ENCODE data around the gene SCARB1.

Gene SCARB1

GRCh38 chr12:124755801-124756148 is 107.9 kb downstream of the SCARB1 start:
- no peak for DNase-seq

- no peak for DNase-seq
Measured at GRCh38 chr12:124754949-124755800, 108.5 kb downstream of the SCARB1 start.

- no peak for DNase-seq
Measured at GRCh38 chr12:124754491-124754890, 109.2 kb downstream of the SCARB1 start.

GRCh38 chr12:124753993-124754392 is 109.7 kb downstream of the SCARB1 start:
- DNase-seq = no peak

GRCh38 chr12:124753228-124753591 is 110.5 kb downstream of the SCARB1 start:
- DNase-seq = no peak

GRCh38 chr12:124752437-124753227 is 111.0 kb downstream of the SCARB1 start:
- no peak for DNase-seq

GRCh38 chr12:124751654-124752355 is 111.9 kb downstream of the SCARB1 start:
- DNase-seq = no peak

- DNase-seq = no peak
Measured at GRCh38 chr12:124750787-124751471, 112.7 kb downstream of the SCARB1 start.

- DNase-seq = no peak
Measured at GRCh38 chr12:124750149-124750656, 113.5 kb downstream of the SCARB1 start.

GRCh38 chr12:124749725-124750124 is 113.9 kb downstream of the SCARB1 start:
- no peak for DNase-seq

- DNase-seq = no peak
Measured at GRCh38 chr12:124747426-124748161, 116.1 kb downstream of the SCARB1 start.

GRCh38 chr12:124746649-124747425 is 116.8 kb downstream of the SCARB1 start:
- no peak for DNase-seq

- DNase-seq = peak; percentile 20
Measured at GRCh38 chr12:124745891-124746570, 117.6 kb downstream of the SCARB1 start.

- DNase-seq = no peak
Measured at GRCh38 chr12:124745465-124745890, 118.2 kb downstream of the SCARB1 start.

- no peak for DNase-seq
Measured at GRCh38 chr12:124744659-124745464, 118.8 kb downstream of the SCARB1 start.

GRCh38 chr12:124744273-124744640 is 119.4 kb downstream of the SCARB1 start:
- no peak for DNase-seq

GRCh38 chr12:124743479-124744272 is 120.0 kb downstream of the SCARB1 start:
- DNase-seq = no peak

- DNase-seq = no peak
Measured at GRCh38 chr12:124742678-124743077, 121.0 kb downstream of the SCARB1 start.

- no peak for DNase-seq
Measured at GRCh38 chr12:124742111-124742510, 121.6 kb downstream of the SCARB1 start.
